Liver (tissue), 9 donors: ENCODE results near the gene ITGA11. TPM values are rescaled to one million over a fixed set of nuclear protein-coding genes. Genes with fewer than 3 reads are reported as not detected.

Experiments
- DNase-seq: peaks from one replicate; pipeline ENCODE4 v3.0.0-alpha.2; 2017; ENCODE audit warnings: low spot score
- H3K27ac ChIP-seq, 2 donors: one replicate each; pipeline ENCODE4 v1.7.0; 2013; ENCODE audit warnings: inconsistent platforms in 2 of 2, low read length in 2 of 2, control low read depth in 1 of 2, low read depth in 1 of 2, mild to moderate bottlenecking in 1 of 2
- H3K27me3 ChIP-seq, 4 donors: one replicate each; pipeline versions ENCODE4 v1.6.1 to v1.7.0; 2013; ENCODE audit warnings: low read length in 3 of 4, inconsistent platforms in 1 of 4, mild to moderate bottlenecking in 1 of 4, moderate library complexity in 1 of 4; ENCODE audit not compliant: control insufficient read depth in 4 of 4, insufficient read depth in 4 of 4
- H3K36me3 ChIP-seq, 4 donors: one replicate each; pipeline versions ENCODE4 v1.6.1 to v1.7.0; 2013; ENCODE audit warnings: low read length in 3 of 4, mild to moderate bottlenecking in 3 of 4, low read depth in 1 of 4, moderate library complexity in 1 of 4; ENCODE audit not compliant: control insufficient read depth in 4 of 4, insufficient read depth in 3 of 4
- H3K4me1 ChIP-seq, 4 donors: one replicate each; pipeline versions ENCODE4 v1.6.1 to v1.7.0; 2013; ENCODE audit warnings: low read length in 3 of 4, mild to moderate bottlenecking in 3 of 4, moderate library complexity in 1 of 4; ENCODE audit not compliant: control insufficient read depth in 4 of 4, insufficient read depth in 4 of 4
- H3K4me3 ChIP-seq, 3 donors: one replicate each; pipeline versions ENCODE4 v1.6.1 to v1.7.0; 2013; ENCODE audit warnings: low read length in 3 of 3, control low read depth in 1 of 3, low read depth in 1 of 3, mild to moderate bottlenecking in 1 of 3
- H3K9ac ChIP-seq, 2 donors: one replicate each; pipeline ENCODE4 v1.7.0; 2013; ENCODE audit warnings: low read length in 2 of 2, mild to moderate bottlenecking in 2 of 2, moderate library complexity in 2 of 2, control low read depth in 1 of 2, low read depth in 1 of 2
- H3K9me3 ChIP-seq, 4 donors: one replicate each; pipeline versions ENCODE4 v1.6.1 to v1.7.0; 2013; ENCODE audit warnings: low read length in 3 of 4; ENCODE audit not compliant: control insufficient read depth in 4 of 4
- ATF3 ChIP-seq: IDR thresholded peaks from 2 replicates; pipeline ENCODE4 v1.6.1; 2016; ENCODE audit warnings: antibody characterized with exemption
- CTCF ChIP-seq: fragments of 150-350 bp; IDR thresholded peaks from 2 replicates; pipeline ENCODE4 v1.5.1; 2017; ENCODE audit warnings: improper control_type of control experiment, low read depth, low read length; ENCODE audit not compliant: missing input control
- EGR1 ChIP-seq, 2 donors: IDR thresholded peaks; 2 replicates each; pipeline ENCODE4 v1.6.1; 2016 to 2018; ENCODE audit warnings: antibody characterized with exemption in 2 of 2, low read depth in 2 of 2
- FOXA1 ChIP-seq: IDR thresholded peaks from 2 replicates; pipeline ENCODE4 v1.6.1; 2016; ENCODE audit warnings: antibody characterized with exemption
- FOXA2 ChIP-seq: IDR thresholded peaks from 2 replicates; pipeline ENCODE4 v1.6.1; 2016; ENCODE audit warnings: antibody characterized with exemption
- GABPA ChIP-seq, 2 donors: IDR thresholded peaks in 1 of 2; conservative IDR thresholded peaks in 1 of 2; 2 replicates each; pipeline ENCODE4 v1.6.1; 2016; ENCODE audit warnings: antibody characterized with exemption in 2 of 2, mild to moderate bottlenecking in 1 of 2, moderate library complexity in 1 of 2
- HNF4G ChIP-seq: IDR thresholded peaks from 2 replicates; pipeline ENCODE4 v1.6.1; 2016; ENCODE audit warnings: antibody characterized with exemption
- JUND ChIP-seq, 2 donors: IDR thresholded peaks; 2 replicates each; pipeline ENCODE4 v1.6.1; 2016; ENCODE audit warnings: antibody characterized with exemption in 2 of 2
- MAX ChIP-seq: IDR thresholded peaks from 2 replicates; pipeline ENCODE4 v1.6.1; 2016; ENCODE audit warnings: antibody characterized with exemption
- NR2F2 ChIP-seq: IDR thresholded peaks from 2 replicates; pipeline ENCODE4 v1.6.1; 2016; ENCODE audit warnings: antibody characterized with exemption
- RAD21 ChIP-seq, 2 donors: IDR thresholded peaks; 2 replicates each; pipeline ENCODE4 v1.6.1; 2016; ENCODE audit warnings: antibody characterized with exemption in 2 of 2, mild to moderate bottlenecking in 2 of 2
- REST ChIP-seq: IDR thresholded peaks from 2 replicates; pipeline ENCODE4 v1.6.1; 2016; ENCODE audit warnings: antibody characterized with exemption, mild to moderate bottlenecking
- ZBTB33 ChIP-seq: IDR thresholded peaks from 2 replicates; pipeline ENCODE4 v1.6.1; 2016; ENCODE audit warnings: antibody characterized with exemption
- WGBS: extraction: QIAGEN DNeasy Blood & Tissue Kit; methylation state at CpG from one replicate; pipeline ENCODE4 v1.1.7; 2013; 5-methylcytosine and 5-hydroxymethylcytosine counted together
- polyA plus RNA-seq, 2 donors: library from polyadenylated mRNA; stranded (reverse) in 1 of 2; unstranded in 1 of 2; fragments of 200-250 nt in 1 of 2; fragments of >200 nt in 1 of 2; fragmentation: Nextera tagmentation in 1 of 2; extraction: Ambion mirVana in 1 of 2; gene quantifications; one replicate each; pipeline versions ENCODE4 v1.2.1 to v1.2.3, GENCODE V29; 2013 to 2015
- total RNA-seq, 2 donors: library from RNA; depleted of rRNA; stranded (reverse); fragments of >200 nt; gene quantifications; one replicate each; pipeline ENCODE4 v1.2.3, GENCODE V29; 2014
- donor health status: healthy.
- donor health status: healthy.
- donor health status: healthy.
- donor health status: healthy.
- donor health status: healthy.

The ITGA11 gene
- total and polyA plus RNA-seq, 4 donors: 0.32 to 1.0 (median 0.67) TPM

GRCh38 chr15:68298882-68299381 lies 133.0 kb downstream of the ITGA11 start (continued):
- TF ChIP-seq GABPA (IDR thresholded peaks at IDR 0.05 in 1 of 2, conservative IDR thresholded peaks at IDR 0.05 in 1 of 2) (no peak), ZBTB33 (no peak)

- no peak overlapping the region for H3K9ac ChIP-seq
- TF ChIP-seq CTCF: no peak
- TF ChIP-seq FOXA1: no peak
- TF ChIP-seq MAX: no peak
- no peak for TF ChIP-seq HNF4G
- peak overlapping the region; percentile 62 to 81 for H3K27ac ChIP-seq
- peaks cover 5 to 33% (median 27%) of the 10 kb centered on the region in 4 donors for H3K4me1 ChIP-seq
- WGBS: 89% methylated on average over 3 of the region's 3 CpGs
- DNase-seq: no peak
- H3K4me3 ChIP-seq: peak overlapping the region in 1 of 3 donors; percentile 42
- no peaks in the 10 kb centered on the region for H3K9me3 ChIP-seq
- H3K36me3 ChIP-seq: no peaks in the 10 kb centered on the region
- no peaks in the 10 kb centered on the region for H3K27me3 ChIP-seq
Observed at GRCh38 chr15:68298336-68298735, 133.6 kb downstream of the ITGA11 start.

- DNase-seq: no peak
- TF ChIP-seq CTCF (no peak), RAD21 (IDR thresholded peaks at IDR 0.05) (no peak), FOXA2 (no peak), REST (no peak), NR2F2 (no peak), EGR1 (IDR thresholded peaks at IDR 0.05; ENCODE audit: low read depth in 2 of 2) (no peak), JUND (IDR thresholded peaks at IDR 0.05) (no peak), ZBTB33 (no peak), GABPA (IDR thresholded peaks at IDR 0.05 in 1 of 2, conservative IDR thresholded peaks at IDR 0.05 in 1 of 2) (no peak), ATF3 (no peak)
- peaks cover 5 to 21% (median 16%) of the 10 kb centered on the region in 4 donors for H3K4me1 ChIP-seq
- peaks cover 0 to 8% (median 8%) of the 10 kb centered on the region in 4 donors for H3K36me3 ChIP-seq
- H3K4me3 ChIP-seq: no peak overlapping the region
- WGBS: 85% methylated on average over 4 of the region's 4 CpGs
- no peak overlapping the region for H3K9ac ChIP-seq
- H3K9me3 ChIP-seq: no peaks in the 10 kb centered on the region
- no peaks in the 10 kb centered on the region for H3K27me3 ChIP-seq
- no peak overlapping the region for H3K27ac ChIP-seq
Observed at GRCh38 chr15:68295014-68295805, 136.8 kb downstream of the ITGA11 start.
